ENCODE measurements around the gene CD48.

CD48 gene

DNA sequence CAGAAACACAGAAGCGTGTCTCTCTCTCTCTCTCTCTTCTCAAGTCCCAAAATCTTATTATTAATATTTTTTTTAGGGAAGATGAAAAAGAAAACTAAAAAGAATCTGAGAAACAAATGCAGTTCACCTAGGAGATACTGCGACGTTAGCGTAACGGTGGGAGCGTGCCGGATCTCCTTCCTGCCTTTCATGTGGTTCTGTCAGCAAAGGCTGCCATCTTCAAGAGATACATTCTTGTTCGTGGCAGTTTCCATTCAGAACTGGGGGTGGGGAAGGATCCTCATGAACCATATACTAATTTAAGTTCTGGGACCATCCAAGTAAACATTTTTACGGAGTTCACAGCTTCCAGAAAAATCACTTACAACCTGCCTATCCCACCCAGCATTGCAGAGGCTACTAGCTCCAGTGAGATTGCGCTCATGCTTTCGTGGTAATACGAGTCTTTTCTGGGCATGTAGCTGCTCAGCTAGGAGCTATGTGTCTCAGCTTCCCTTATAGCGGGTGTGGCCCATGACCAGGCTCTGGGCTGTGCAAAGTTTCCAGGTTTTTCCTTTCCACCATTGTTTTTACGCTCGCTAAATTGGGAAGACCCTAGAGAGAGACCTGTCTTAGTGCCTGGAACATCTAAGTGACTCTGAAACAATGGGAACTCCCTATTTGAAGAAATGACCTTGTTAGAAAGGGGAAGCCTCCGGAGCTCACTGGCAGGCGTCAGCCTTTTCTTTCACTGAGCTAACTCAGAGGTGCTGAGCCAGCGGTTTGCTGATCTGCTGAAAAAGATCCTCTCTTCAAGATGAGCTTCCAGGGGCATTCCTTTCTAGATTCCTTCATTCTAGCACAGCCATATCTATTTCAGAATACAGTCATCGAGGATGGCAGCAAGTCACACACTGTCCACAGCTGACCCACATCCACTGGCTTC is 82.1 kb downstream of the CD48 start:
- DNase-seq: no peak

GRCh38 chr1:160628799-160629263 is 82.8 kb downstream of the CD48 start:
- no peak for DNase-seq
